Hepatocyte (in vitro differentiated cells): ENCODE data around the gene PARN. TPM values are rescaled to one million over a fixed set of nuclear protein-coding genes. Genes with fewer than 3 reads are reported as not detected.
"Not testable (repeated sequence)": the region's sequence is repeated elsewhere in the genome, so short reads cannot be mapped to it uniquely, and the experiment has no call there.

Experiments
- DNase-seq: peaks from one replicate; pipeline ENCODE4 v3.0.0-alpha.2; 2016; ENCODE audit warnings: low spot score
- H2AFZ ChIP-seq: fragments of 200-600 bp; sonication (generic); 2 replicates; pipeline ENCODE4 v1.6.0; 2016; ENCODE audit warnings: antibody characterized with exemption, mild to moderate bottlenecking
- H3K27ac ChIP-seq: fragments of 200-600 bp; sonication (generic); 2 replicates; pipeline ENCODE4 v1.5.1; 2016; ENCODE audit warnings: mild to moderate bottlenecking
- H3K27me3 ChIP-seq: fragments of 200-600 bp; sonication (generic); 2 replicates; pipeline ENCODE4 v1.6.1; 2016
- H3K36me3 ChIP-seq: fragments of 200-600 bp; sonication (generic); replicated peaks from 2 replicates; pipeline ENCODE4 v1.5.1; 2016; ENCODE audit warnings: low read depth; ENCODE audit not compliant: insufficient read depth
- H3K4me1 ChIP-seq: fragments of 200-600 bp; sonication (generic); 2 replicates; pipeline ENCODE4 v1.5.1; 2016; ENCODE audit warnings: mild to moderate bottlenecking, moderate library complexity; ENCODE audit not compliant: insufficient read depth
- H3K4me2 ChIP-seq: fragments of 200-600 bp; sonication (generic); 2 replicates; pipeline ENCODE4 v1.6.0; 2016
- H3K4me3 ChIP-seq: fragments of 200-600 bp; sonication (generic); 2 replicates; pipeline ENCODE4 v1.5.1; 2016; ENCODE audit warnings: mild to moderate bottlenecking
- H3K79me2 ChIP-seq: fragments of 200-600 bp; sonication (generic); 2 replicates; pipeline ENCODE4 v1.6.0; 2017; ENCODE audit warnings: mild to moderate bottlenecking
- H3K9me2 ChIP-seq: fragments of 200-600 bp; sonication (generic); replicated peaks from 2 replicates; pipeline ENCODE4 v1.6.0; 2017; ENCODE audit warnings: mild to moderate bottlenecking; ENCODE audit not compliant: insufficient read depth
- H3K9me3 ChIP-seq: fragments of 200-600 bp; sonication (generic); 2 replicates; pipeline ENCODE4 v1.5.1; 2016; ENCODE audit warnings: low read depth, mild to moderate bottlenecking
- H4K20me1 ChIP-seq: fragments of 200-600 bp; sonication (generic); 2 replicates; pipeline ENCODE4 v1.6.0; 2016; ENCODE audit warnings: mild to moderate bottlenecking; ENCODE audit not compliant: insufficient read depth, poor library complexity, severe bottlenecking
- CTCF ChIP-seq: fragments of 200-600 bp; sonication (generic); IDR thresholded peaks from 2 replicates; pipeline ENCODE4 v1.5.1; 2016; ENCODE audit warnings: antibody characterized with exemption, mild to moderate bottlenecking; ENCODE audit not compliant: poor library complexity
- EZH2 ChIP-seq: fragments of 200-600 bp; sonication (generic); IDR thresholded peaks from 2 replicates; pipeline ENCODE4 v1.6.1; 2016; ENCODE audit warnings: antibody characterized with exemption, mild to moderate bottlenecking, borderline replicate concordance
- EZH2phosphoT487 ChIP-seq: fragments of 200-600 bp; sonication (generic); IDR thresholded peaks from one replicate; pipeline ENCODE4 v1.6.1; 2018; ENCODE audit warnings: antibody characterized with exemption, mild to moderate bottlenecking, low read depth, moderate library complexity; ENCODE audit not compliant: unreplicated experiment, severe bottlenecking
- WGBS: methylation state at CpG from one replicate; pipeline ENCODE4 v1.1.6; 2016; ENCODE audit warnings: low lambda C conversion rate; ENCODE audit errors: missing lambda C conversion rate; 5-methylcytosine and 5-hydroxymethylcytosine counted together
- polyA plus RNA-seq: library from polyadenylated mRNA; unstranded; fragments of >200 nt; fragmentation: Nextera tagmentation; extraction: Ambion mirVana; gene quantifications from 2 replicates; pipeline ENCODE4 v1.2.1, GENCODE V29; 2016
- total RNA-seq: library from RNA; depleted of rRNA; stranded (reverse); fragments of >200 nt; gene quantifications from 2 replicates; pipeline ENCODE4 v1.2.3, GENCODE V29; 2014

Gene PARN
- total and polyA plus RNA-seq, 2 experiments from 2014 or later = 23.7 to 35.6 TPM

DNA sequence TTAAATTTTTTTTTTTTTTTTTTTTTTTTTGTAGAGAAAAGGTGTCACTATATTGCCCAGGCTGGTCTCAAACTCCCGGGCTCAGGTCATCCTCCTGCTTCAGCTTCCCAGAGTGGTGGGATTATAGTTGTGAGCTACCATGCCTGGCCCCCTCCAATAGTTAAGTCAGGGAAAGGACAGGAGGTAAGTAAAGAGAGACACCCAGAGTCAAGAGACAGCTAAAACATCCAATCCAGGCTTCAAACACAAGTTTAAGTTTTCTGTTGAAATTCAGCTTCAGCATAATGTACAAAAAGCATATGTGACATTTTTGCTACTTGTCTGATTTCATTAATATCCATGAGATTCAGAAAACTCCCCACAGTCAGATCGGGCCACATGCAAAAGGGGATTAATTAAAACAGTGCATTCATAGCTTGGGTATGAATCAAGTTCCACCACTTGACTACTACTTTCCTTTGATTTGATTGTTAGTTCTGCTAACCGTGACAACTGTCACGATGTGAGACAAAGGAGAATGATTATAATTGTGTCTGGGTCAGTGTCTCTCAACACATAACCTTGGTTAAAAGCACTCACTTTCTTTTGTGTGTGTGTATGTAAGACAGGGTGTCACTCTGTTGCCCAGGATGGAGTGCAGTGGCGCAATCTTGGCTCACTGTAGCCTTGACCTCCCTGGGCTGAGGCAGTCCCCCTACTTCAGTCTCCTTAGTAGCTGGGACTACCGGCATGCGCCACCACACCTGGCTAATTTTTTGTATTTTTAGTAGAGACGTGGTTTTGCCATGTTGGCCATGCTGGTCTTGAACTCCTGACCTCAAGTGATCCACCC, 184.9 kb downstream of the PARN start:
- Histone ChIP-seq H3K27me3 (no peaks in the 10 kb centered on the region), H3K4me1 (no peaks in the 10 kb centered on the region), H2AFZ (no peak overlapping the region), H3K9me3 (no peaks in the 10 kb centered on the region), H4K20me1 (no peaks in the 10 kb centered on the region), H3K4me3 (no peak overlapping the region), H3K36me3 (no peaks in the 10 kb centered on the region), H3K9me2 (no peaks in the 10 kb centered on the region), H3K27ac (no peak overlapping the region), H3K79me2 (no peaks in the 10 kb centered on the region), H3K4me2 (no peak overlapping the region)
- TF ChIP-seq CTCF = no peak
- no peak for TF ChIP-seq EZH2phosphoT487
- no peak for TF ChIP-seq EZH2
- DNase-seq = no peak
- WGBS = 95% methylated on average over 8 of the region's 8 CpGs

- H3K4me2 ChIP-seq, H3K27ac ChIP-seq, H3K27me3 ChIP-seq, H3K4me3 ChIP-seq, H3K9me2 ChIP-seq, DNase-seq, H3K36me3 ChIP-seq, H3K4me1 ChIP-seq, H4K20me1 ChIP-seq, H3K79me2 ChIP-seq, H3K9me3 ChIP-seq, H2AFZ ChIP-seq: not testable (repeated sequence)
- WGBS = 86% methylated on average over 9 of the region's 9 CpGs
Observed at GRCh38 chr16:14441533-14441932, 188.5 kb downstream of the PARN start.

DNA sequence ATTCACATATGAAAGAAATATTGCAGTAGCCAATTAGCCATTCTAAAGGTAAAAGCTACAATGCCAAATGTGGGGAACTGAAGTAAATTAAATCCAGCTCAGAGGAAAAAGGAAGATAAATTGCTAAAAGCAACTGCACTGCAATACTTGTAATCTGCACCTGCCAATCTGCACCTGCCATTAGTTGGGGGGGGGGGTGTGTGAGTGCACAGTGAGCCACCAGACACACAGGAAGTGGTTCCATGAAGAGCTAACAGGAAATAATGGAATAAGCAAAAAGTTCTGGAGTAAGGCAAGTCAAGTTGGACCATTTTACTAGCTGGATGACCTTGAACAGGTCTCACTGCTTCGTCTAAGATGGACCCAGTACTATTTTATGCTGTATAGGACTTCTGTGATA, 191.8 kb downstream of the PARN start:
- WGBS = 96% methylated on average over 1 of the region's 1 CpG
- DNase-seq = no peak
- H2AFZ ChIP-seq = no peak overlapping the region
- no peak overlapping the region for H3K4me3 ChIP-seq
- H4K20me1 ChIP-seq = no peaks in the 10 kb centered on the region
- no peaks in the 10 kb centered on the region for H3K79me2 ChIP-seq
- no peaks in the 10 kb centered on the region for H3K27me3 ChIP-seq
- H3K27ac ChIP-seq = no peak overlapping the region
- H3K9me3 ChIP-seq = no peaks in the 10 kb centered on the region
- H3K36me3 ChIP-seq = no peaks in the 10 kb centered on the region
- no peaks in the 10 kb centered on the region for H3K9me2 ChIP-seq
- H3K4me2 ChIP-seq = no peak overlapping the region
- TF ChIP-seq EZH2phosphoT487 (no peak), CTCF (no peak), EZH2 (no peak)
- H3K4me1 ChIP-seq = no peaks in the 10 kb centered on the region

GRCh38 chr16:14437426-14437825, 192.6 kb downstream of the PARN start:
- Histone ChIP-seq H3K4me1 (no peaks in the 10 kb centered on the region), H2AFZ (no peak overlapping the region), H3K27me3 (no peaks in the 10 kb centered on the region), H4K20me1 (no peaks in the 10 kb centered on the region), H3K4me3 (no peak overlapping the region), H3K4me2 (no peak overlapping the region), H3K9me2 (no peaks in the 10 kb centered on the region), H3K27ac (no peak overlapping the region), H3K36me3 (no peaks in the 10 kb centered on the region), H3K79me2 (no peaks in the 10 kb centered on the region), H3K9me3 (no peaks in the 10 kb centered on the region)
- WGBS = 91% methylated on average over 7 of the region's 7 CpGs
- TF ChIP-seq CTCF (no peak), EZH2phosphoT487 (no peak), EZH2 (no peak)
- DNase-seq = no peak
